Liver (tissue), 9 donors: Measurements from ENCODE around the gene TUBB4B. TPM values are rescaled to one million over a fixed set of nuclear protein-coding genes. Genes with fewer than 3 reads are reported as not detected.

ENCODE experiments used
- DNase-seq: peaks from one replicate; pipeline ENCODE4 v3.0.0-alpha.2; 2017; ENCODE audit warnings: low spot score
- H3K27ac ChIP-seq, 2 donors: one replicate each; pipeline ENCODE4 v1.7.0; 2013; ENCODE audit warnings: inconsistent platforms in 2 of 2, low read length in 2 of 2, control low read depth in 1 of 2, low read depth in 1 of 2, mild to moderate bottlenecking in 1 of 2
- H3K27me3 ChIP-seq, 4 donors: one replicate each; pipeline versions ENCODE4 v1.6.1 to v1.7.0; 2013; ENCODE audit warnings: low read length in 3 of 4, inconsistent platforms in 1 of 4, mild to moderate bottlenecking in 1 of 4, moderate library complexity in 1 of 4; ENCODE audit not compliant: control insufficient read depth in 4 of 4, insufficient read depth in 4 of 4
- H3K36me3 ChIP-seq, 4 donors: one replicate each; pipeline versions ENCODE4 v1.6.1 to v1.7.0; 2013; ENCODE audit warnings: low read length in 3 of 4, mild to moderate bottlenecking in 3 of 4, low read depth in 1 of 4, moderate library complexity in 1 of 4; ENCODE audit not compliant: control insufficient read depth in 4 of 4, insufficient read depth in 3 of 4
- H3K4me1 ChIP-seq, 4 donors: one replicate each; pipeline versions ENCODE4 v1.6.1 to v1.7.0; 2013; ENCODE audit warnings: low read length in 3 of 4, mild to moderate bottlenecking in 3 of 4, moderate library complexity in 1 of 4; ENCODE audit not compliant: control insufficient read depth in 4 of 4, insufficient read depth in 4 of 4
- H3K4me3 ChIP-seq, 3 donors: one replicate each; pipeline versions ENCODE4 v1.6.1 to v1.7.0; 2013; ENCODE audit warnings: low read length in 3 of 3, control low read depth in 1 of 3, low read depth in 1 of 3, mild to moderate bottlenecking in 1 of 3
- H3K9ac ChIP-seq, 2 donors: one replicate each; pipeline ENCODE4 v1.7.0; 2013; ENCODE audit warnings: low read length in 2 of 2, mild to moderate bottlenecking in 2 of 2, moderate library complexity in 2 of 2, control low read depth in 1 of 2, low read depth in 1 of 2
- H3K9me3 ChIP-seq, 4 donors: one replicate each; pipeline versions ENCODE4 v1.6.1 to v1.7.0; 2013; ENCODE audit warnings: low read length in 3 of 4; ENCODE audit not compliant: control insufficient read depth in 4 of 4
- FOXA1 ChIP-seq: IDR thresholded peaks from 2 replicates; pipeline ENCODE4 v1.6.1; 2016; ENCODE audit warnings: antibody characterized with exemption
- FOXA2 ChIP-seq: IDR thresholded peaks from 2 replicates; pipeline ENCODE4 v1.6.1; 2016; ENCODE audit warnings: antibody characterized with exemption
- GABPA ChIP-seq, 2 donors: IDR thresholded peaks in 1 of 2; conservative IDR thresholded peaks in 1 of 2; 2 replicates each; pipeline ENCODE4 v1.6.1; 2016; ENCODE audit warnings: antibody characterized with exemption in 2 of 2, mild to moderate bottlenecking in 1 of 2, moderate library complexity in 1 of 2
- HNF4A ChIP-seq, 2 donors: conservative IDR thresholded peaks; 2 replicates each; pipeline ENCODE4 v1.6.1; 2016; ENCODE audit warnings: antibody characterized with exemption in 2 of 2, mild to moderate bottlenecking in 2 of 2
- HNF4G ChIP-seq: IDR thresholded peaks from 2 replicates; pipeline ENCODE4 v1.6.1; 2016; ENCODE audit warnings: antibody characterized with exemption
- JUND ChIP-seq, 2 donors: IDR thresholded peaks; 2 replicates each; pipeline ENCODE4 v1.6.1; 2016; ENCODE audit warnings: antibody characterized with exemption in 2 of 2
- NR2F2 ChIP-seq: IDR thresholded peaks from 2 replicates; pipeline ENCODE4 v1.6.1; 2016; ENCODE audit warnings: antibody characterized with exemption
- RAD21 ChIP-seq, 2 donors: IDR thresholded peaks; 2 replicates each; pipeline ENCODE4 v1.6.1; 2016; ENCODE audit warnings: antibody characterized with exemption in 2 of 2, mild to moderate bottlenecking in 2 of 2
- RXRA ChIP-seq, 2 donors: IDR thresholded peaks; 2 replicates each; pipeline ENCODE4 v1.6.1; 2017 to 2018; ENCODE audit warnings: antibody characterized with exemption in 2 of 2, mild to moderate bottlenecking in 1 of 2
- YY1 ChIP-seq: IDR thresholded peaks from 2 replicates; pipeline ENCODE4 v1.6.1; 2016; ENCODE audit warnings: antibody characterized with exemption, mild to moderate bottlenecking
- WGBS: extraction: QIAGEN DNeasy Blood & Tissue Kit; methylation state at CpG from one replicate; pipeline ENCODE4 v1.1.7; 2013; 5-methylcytosine and 5-hydroxymethylcytosine counted together
- polyA plus RNA-seq, 2 donors: library from polyadenylated mRNA; stranded (reverse) in 1 of 2; unstranded in 1 of 2; fragments of 200-250 nt in 1 of 2; fragments of >200 nt in 1 of 2; fragmentation: Nextera tagmentation in 1 of 2; extraction: Ambion mirVana in 1 of 2; gene quantifications; one replicate each; pipeline versions ENCODE4 v1.2.1 to v1.2.3, GENCODE V29; 2013 to 2015
- total RNA-seq, 2 donors: library from RNA; depleted of rRNA; stranded (reverse); fragments of >200 nt; gene quantifications; one replicate each; pipeline ENCODE4 v1.2.3, GENCODE V29; 2014
- TF ChIP-seq, protein P1 (sequence below): IDR thresholded peaks from 2 replicates; pipeline ENCODE4 v1.6.1; 2016; ENCODE audit warnings: antibody characterized with exemption
- TF ChIP-seq, protein P2 (sequence below): IDR thresholded peaks from 2 replicates; pipeline ENCODE4 v1.6.1; 2016; ENCODE audit warnings: antibody characterized with exemption
- TF ChIP-seq, protein P3 (sequence below): IDR thresholded peaks from 2 replicates; pipeline ENCODE4 v1.6.1; 2016; ENCODE audit warnings: antibody characterized with exemption, mild to moderate bottlenecking
- TF ChIP-seq, protein P4 (sequence below): fragments of 150-350 bp; IDR thresholded peaks from 2 replicates; pipeline ENCODE4 v1.5.1; 2017; ENCODE audit warnings: improper control_type of control experiment, low read depth, low read length; ENCODE audit not compliant: missing input control
- donor health status: healthy.
- donor health status: healthy.
- donor health status: healthy.
- donor health status: healthy.
- donor health status: healthy.

TUBB4B gene
- total and polyA plus RNA-seq, 4 donors, result 173 to 199 (median 185) TPM

DNA sequence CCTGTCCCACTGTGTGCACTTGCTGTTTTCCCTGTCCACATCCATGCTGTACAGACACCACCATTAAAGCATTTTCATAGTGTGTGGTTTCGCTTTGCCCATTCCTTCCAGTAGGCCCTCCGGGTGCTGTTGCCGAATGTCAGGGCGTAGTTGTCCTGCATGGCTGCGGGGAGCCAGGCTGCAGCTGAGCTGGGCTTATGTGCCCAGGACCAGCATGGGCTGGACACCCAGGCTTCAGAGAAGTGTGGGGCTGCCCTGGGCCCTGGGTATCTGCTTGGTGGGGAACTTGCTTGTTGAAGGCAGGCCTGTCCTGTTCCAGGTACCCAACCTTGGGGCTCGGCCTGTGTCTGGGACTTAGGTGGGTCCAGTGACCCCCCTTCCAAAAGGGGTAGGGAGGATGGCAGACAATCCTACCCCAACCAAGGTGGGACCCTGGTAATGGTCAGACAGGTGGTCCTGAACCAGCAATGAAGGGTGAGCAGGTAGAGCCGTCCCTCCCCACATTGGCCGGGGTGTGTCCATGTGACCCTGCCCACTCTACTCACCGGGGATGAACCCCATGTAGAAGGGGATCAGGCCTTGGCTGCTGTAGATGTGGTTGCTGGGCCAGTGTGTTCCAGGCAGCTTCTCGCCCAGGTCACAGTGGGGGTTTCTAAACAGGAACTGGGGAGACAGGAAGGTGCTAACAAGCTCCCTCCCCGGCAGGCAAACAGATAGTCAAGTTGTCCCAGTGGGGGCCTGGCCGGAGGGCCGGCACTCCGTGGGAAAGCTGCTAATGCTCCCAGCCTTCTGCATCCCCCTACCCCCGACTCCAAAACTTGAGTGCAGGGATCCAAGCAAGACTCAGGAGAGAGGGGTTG lies 2.8 kb downstream of the TUBB4B start:
- no peaks in the 10 kb centered on the region for H3K27me3 ChIP-seq
- no peak overlapping the region for H3K4me3 ChIP-seq
- peaks cover 0 to 11% (median 5%) of the 10 kb centered on the region in 4 donors for H3K36me3 ChIP-seq
- DNase-seq, result no peak
- no peak overlapping the region for H3K27ac ChIP-seq
- WGBS, result 76% methylated on average over 15 of the region's 15 CpGs
- H3K9me3 ChIP-seq, result no peaks in the 10 kb centered on the region
- no peak overlapping the region for H3K9ac ChIP-seq
- peaks cover 2 to 35% (median 16%) of the 10 kb centered on the region in 4 donors for H3K4me1 ChIP-seq
- no peak for TF ChIP-seq HNF4A (conservative IDR thresholded peaks at IDR 0.05)
- TF ChIP-seq RAD21 (IDR thresholded peaks at IDR 0.05), result no peak
- no peak for TF ChIP-seq GABPA (IDR thresholded peaks at IDR 0.05 in 1 of 2, conservative IDR thresholded peaks at IDR 0.05 in 1 of 2)
- TF ChIP-seq FOXA1, result no peak
- TF ChIP-seq FOXA2, result no peak
- TF ChIP-seq, protein P1, sequence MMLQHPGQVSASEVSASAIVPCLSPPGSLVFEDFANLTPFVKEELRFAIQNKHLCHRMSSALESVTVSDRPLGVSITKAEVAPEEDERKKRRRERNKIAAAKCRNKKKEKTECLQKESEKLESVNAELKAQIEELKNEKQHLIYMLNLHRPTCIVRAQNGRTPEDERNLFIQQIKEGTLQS, result no peak
- no peak for TF ChIP-seq RXRA (IDR thresholded peaks at IDR 0.05)
- TF ChIP-seq, protein P2, sequence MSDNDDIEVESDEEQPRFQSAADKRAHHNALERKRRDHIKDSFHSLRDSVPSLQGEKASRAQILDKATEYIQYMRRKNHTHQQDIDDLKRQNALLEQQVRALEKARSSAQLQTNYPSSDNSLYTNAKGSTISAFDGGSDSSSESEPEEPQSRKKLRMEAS, result no peak
- TF ChIP-seq YY1, result no peak
- TF ChIP-seq, protein P3, sequence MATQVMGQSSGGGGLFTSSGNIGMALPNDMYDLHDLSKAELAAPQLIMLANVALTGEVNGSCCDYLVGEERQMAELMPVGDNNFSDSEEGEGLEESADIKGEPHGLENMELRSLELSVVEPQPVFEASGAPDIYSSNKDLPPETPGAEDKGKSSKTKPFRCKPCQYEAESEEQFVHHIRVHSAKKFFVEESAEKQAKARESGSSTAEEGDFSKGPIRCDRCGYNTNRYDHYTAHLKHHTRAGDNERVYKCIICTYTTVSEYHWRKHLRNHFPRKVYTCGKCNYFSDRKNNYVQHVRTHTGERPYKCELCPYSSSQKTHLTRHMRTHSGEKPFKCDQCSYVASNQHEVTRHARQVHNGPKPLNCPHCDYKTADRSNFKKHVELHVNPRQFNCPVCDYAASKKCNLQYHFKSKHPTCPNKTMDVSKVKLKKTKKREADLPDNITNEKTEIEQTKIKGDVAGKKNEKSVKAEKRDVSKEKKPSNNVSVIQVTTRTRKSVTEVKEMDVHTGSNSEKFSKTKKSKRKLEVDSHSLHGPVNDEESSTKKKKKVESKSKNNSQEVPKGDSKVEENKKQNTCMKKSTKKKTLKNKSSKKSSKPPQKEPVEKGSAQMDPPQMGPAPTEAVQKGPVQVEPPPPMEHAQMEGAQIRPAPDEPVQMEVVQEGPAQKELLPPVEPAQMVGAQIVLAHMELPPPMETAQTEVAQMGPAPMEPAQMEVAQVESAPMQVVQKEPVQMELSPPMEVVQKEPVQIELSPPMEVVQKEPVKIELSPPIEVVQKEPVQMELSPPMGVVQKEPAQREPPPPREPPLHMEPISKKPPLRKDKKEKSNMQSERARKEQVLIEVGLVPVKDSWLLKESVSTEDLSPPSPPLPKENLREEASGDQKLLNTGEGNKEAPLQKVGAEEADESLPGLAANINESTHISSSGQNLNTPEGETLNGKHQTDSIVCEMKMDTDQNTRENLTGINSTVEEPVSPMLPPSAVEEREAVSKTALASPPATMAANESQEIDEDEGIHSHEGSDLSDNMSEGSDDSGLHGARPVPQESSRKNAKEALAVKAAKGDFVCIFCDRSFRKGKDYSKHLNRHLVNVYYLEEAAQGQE, result no peak
- TF ChIP-seq JUND (IDR thresholded peaks at IDR 0.05), result no peak
- TF ChIP-seq NR2F2, result no peak
- no peak for TF ChIP-seq HNF4G
- TF ChIP-seq, protein P4, sequence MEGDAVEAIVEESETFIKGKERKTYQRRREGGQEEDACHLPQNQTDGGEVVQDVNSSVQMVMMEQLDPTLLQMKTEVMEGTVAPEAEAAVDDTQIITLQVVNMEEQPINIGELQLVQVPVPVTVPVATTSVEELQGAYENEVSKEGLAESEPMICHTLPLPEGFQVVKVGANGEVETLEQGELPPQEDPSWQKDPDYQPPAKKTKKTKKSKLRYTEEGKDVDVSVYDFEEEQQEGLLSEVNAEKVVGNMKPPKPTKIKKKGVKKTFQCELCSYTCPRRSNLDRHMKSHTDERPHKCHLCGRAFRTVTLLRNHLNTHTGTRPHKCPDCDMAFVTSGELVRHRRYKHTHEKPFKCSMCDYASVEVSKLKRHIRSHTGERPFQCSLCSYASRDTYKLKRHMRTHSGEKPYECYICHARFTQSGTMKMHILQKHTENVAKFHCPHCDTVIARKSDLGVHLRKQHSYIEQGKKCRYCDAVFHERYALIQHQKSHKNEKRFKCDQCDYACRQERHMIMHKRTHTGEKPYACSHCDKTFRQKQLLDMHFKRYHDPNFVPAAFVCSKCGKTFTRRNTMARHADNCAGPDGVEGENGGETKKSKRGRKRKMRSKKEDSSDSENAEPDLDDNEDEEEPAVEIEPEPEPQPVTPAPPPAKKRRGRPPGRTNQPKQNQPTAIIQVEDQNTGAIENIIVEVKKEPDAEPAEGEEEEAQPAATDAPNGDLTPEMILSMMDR, result no peak
